ENCODE measurements around the gene EZR.

GRCh38 chr6:158815907-158816306 is 3.3 kb downstream of the EZR start:
- TF ChIP-seq CTCF (IDR thresholded peaks at IDR 0.05), result no peak
- TF ChIP-seq POLR2A (IDR thresholded peaks at IDR 0.05), result no peak
- no peak for TF ChIP-seq POLR2AphosphoS5 (IDR thresholded peaks at IDR 0.05)

Data from breast epithelium (tissue), 3 donors.